SU-DHL-6 (cell line): ENCODE results near the gene CD70.

Experiments used
- H2AFZ ChIP-seq: fragments of 200-600 bp; sonication (generic); 2 replicates; pipeline ENCODE4 v1.6.1; 2014; ENCODE audit warnings: low read depth, mild to moderate bottlenecking, moderate library complexity, mixed read lengths, antibody characterized with exemption, low read length; ENCODE audit not compliant: severe bottlenecking
- H3F3A ChIP-seq: fragments of 200-600 bp; shearing (Covaris generic); 2 replicates; pipeline ENCODE4 v1.6.0; 2016; ENCODE audit warnings: antibody characterized with exemption, mild to moderate bottlenecking; ENCODE audit not compliant: insufficient read depth
- H3K27ac ChIP-seq: fragments of 200-600 bp; sonication (generic); 2 replicates; pipeline ENCODE4 v1.5.1; 2016; ENCODE audit warnings: low read depth, mild to moderate bottlenecking, low read length, moderate library complexity, mixed read lengths
- H3K27me3 ChIP-seq: fragments of 200-600 bp; sonication (generic), shearing (Covaris generic); 2 replicates; pipeline ENCODE4 v1.6.0; 2014; ENCODE audit warnings: mild to moderate bottlenecking, low read length
- H3K36me3 ChIP-seq: fragments of 200-600 bp; sonication (generic); 2 replicates; pipeline ENCODE4 v1.6.1; 2014; ENCODE audit warnings: mild to moderate bottlenecking, low read length, mixed read lengths
- H3K4me2 ChIP-seq: fragments of 300-600, 200-600 bp; shearing (Covaris generic), sonication (generic); 2 replicates; pipeline ENCODE4 v1.6.0; 2014; ENCODE audit warnings: low read length, low read depth, mild to moderate bottlenecking; ENCODE audit not compliant: poor library complexity, severe bottlenecking
- H3K4me3 ChIP-seq: fragments of 200-600 bp; sonication (generic); 2 replicates; pipeline ENCODE4 v1.5.1; 2014; ENCODE audit warnings: antibody characterized with exemption, low read length, mild to moderate bottlenecking, mixed read lengths; ENCODE audit not compliant: insufficient read depth, poor library complexity, severe bottlenecking
- H3K79me2 ChIP-seq: fragments of 200-600 bp; sonication (generic); 2 replicates; pipeline ENCODE4 v1.6.1; 2014; ENCODE audit warnings: mild to moderate bottlenecking, low read length, moderate library complexity; ENCODE audit not compliant: insufficient read depth
- H3K9ac ChIP-seq: fragments of 200-600 bp; sonication (generic); 2 replicates; pipeline ENCODE4 v1.7.0; 2014; ENCODE audit warnings: mild to moderate bottlenecking, low read length
- H3K9me2 ChIP-seq: fragments of 200-600 bp; sonication (generic); replicated peaks from 2 replicates; pipeline ENCODE4 v1.6.1; 2014; ENCODE audit warnings: low read length; ENCODE audit not compliant: insufficient read depth
- H3K9me3 ChIP-seq: fragments of 200-600 bp; sonication (generic); 2 replicates; pipeline ENCODE4 v1.6.1; 2014; ENCODE audit warnings: low read length, mixed read lengths; ENCODE audit not compliant: insufficient read depth
- H4K20me1 ChIP-seq: fragments of 200-600 bp; sonication (generic); 2 replicates; pipeline ENCODE4 v1.6.1; 2014; ENCODE audit warnings: low read depth, mild to moderate bottlenecking, antibody characterized with exemption, low read length, moderate library complexity, mixed read lengths
- EZH2phosphoT487 ChIP-seq: fragments of 200-600 bp; sonication (generic), shearing (Covaris generic); conservative IDR thresholded peaks from 2 replicates; pipeline ENCODE4 v1.6.1; 2018; ENCODE audit warnings: mild to moderate bottlenecking, antibody characterized with exemption, low read length, moderate library complexity, mixed read lengths
- TF ChIP-seq, protein P1 (sequence below): fragments of 200-600 bp; sonication (generic); IDR thresholded peaks from one replicate; pipeline ENCODE4 v1.5.1; 2017; ENCODE audit warnings: antibody characterized with exemption, mild to moderate bottlenecking, low read length, moderate library complexity; ENCODE audit not compliant: insufficient read depth, poor library complexity, severe bottlenecking

CD70 gene

DNA sequence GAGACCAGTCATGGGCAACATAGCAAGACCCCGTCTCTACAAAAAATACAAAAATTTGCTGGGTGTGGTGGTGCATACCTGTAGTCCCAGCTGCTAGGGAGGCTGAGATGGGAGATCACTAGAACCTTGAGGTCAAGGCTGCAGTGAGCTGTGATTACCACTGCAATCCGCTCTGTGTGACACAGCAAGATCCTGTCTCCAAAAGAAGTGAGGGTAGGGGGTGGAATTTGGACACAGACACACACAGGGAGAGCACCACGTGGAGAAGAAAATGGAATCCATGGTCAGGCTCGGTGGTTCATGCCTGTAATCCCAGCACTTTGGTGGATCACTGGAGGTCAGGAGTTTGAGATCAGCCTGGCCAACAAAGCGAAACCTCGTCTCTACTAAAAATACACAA, 51.4 kb downstream of the CD70 start:
- Histone ChIP-seq H3K4me3 (no peak overlapping the region), H3K9ac (no peak overlapping the region), H4K20me1 (no peaks in the 10 kb centered on the region), H3K27ac (no peak overlapping the region), H3K9me2 (no peaks in the 10 kb centered on the region), H3K9me3 (no peaks in the 10 kb centered on the region), H3K4me2 (no peak overlapping the region), H3K79me2 (no peaks in the 10 kb centered on the region; the same call in 1 of the 2 replicates), H3K36me3 (no peaks in the 10 kb centered on the region; the same call in 1 of the 2 replicates), H2AFZ (no peak overlapping the region), H3K27me3 (no peaks in the 10 kb centered on the region), H3F3A (peaks cover 19% of the 10 kb centered on the region)
- no peak for TF ChIP-seq EZH2phosphoT487
- TF ChIP-seq, protein P1, sequence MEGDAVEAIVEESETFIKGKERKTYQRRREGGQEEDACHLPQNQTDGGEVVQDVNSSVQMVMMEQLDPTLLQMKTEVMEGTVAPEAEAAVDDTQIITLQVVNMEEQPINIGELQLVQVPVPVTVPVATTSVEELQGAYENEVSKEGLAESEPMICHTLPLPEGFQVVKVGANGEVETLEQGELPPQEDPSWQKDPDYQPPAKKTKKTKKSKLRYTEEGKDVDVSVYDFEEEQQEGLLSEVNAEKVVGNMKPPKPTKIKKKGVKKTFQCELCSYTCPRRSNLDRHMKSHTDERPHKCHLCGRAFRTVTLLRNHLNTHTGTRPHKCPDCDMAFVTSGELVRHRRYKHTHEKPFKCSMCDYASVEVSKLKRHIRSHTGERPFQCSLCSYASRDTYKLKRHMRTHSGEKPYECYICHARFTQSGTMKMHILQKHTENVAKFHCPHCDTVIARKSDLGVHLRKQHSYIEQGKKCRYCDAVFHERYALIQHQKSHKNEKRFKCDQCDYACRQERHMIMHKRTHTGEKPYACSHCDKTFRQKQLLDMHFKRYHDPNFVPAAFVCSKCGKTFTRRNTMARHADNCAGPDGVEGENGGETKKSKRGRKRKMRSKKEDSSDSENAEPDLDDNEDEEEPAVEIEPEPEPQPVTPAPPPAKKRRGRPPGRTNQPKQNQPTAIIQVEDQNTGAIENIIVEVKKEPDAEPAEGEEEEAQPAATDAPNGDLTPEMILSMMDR = no peak
